HL-60/S4 (cell line): ENCODE data around the gene KRT73.

Experiments
- in situ Hi-C: fragments of 300-500 bp; cut with MboI; formaldehyde crosslinking; loops from 2 replicates; pipeline ENCODE4 v1.14.3; 2022; ENCODE audit warnings: low sequenced_read_pairs

Gene KRT73

DNA sequence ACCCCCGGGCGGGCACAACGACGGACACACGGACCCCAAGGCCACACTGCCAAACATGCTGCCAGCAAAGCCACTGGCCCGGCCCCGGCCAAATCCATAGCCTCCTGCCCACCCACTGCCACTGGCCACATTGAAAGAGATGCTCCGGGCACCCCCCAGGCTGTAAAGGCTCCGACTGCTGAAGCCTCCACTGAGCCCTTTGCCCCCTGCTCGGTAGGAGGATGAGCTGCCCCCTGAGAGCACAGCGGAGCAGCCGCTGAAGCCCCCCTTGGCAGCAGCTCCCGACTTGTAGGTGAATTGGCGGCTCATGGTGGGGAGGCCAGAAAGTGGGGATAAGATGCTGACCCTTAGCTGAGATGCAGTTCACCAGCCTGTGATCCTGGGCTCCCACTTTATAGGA, at the start of gene KRT73:
KRT73 (minus strand) TSS at position 344 of the 400 bp plus-strand sequence; CDS start at position 309, 35 bp downstream.
- in situ Hi-C loops = no loop called here

- in situ Hi-C loops = no loop called here
Measured at GRCh38 chr12:52667931-52668330, 49.6 kb upstream of the KRT73 start.

- in situ Hi-C loops = no loop called here
Measured at GRCh38 chr12:52667509-52667908, 49.1 kb upstream of the KRT73 start.

DNA sequence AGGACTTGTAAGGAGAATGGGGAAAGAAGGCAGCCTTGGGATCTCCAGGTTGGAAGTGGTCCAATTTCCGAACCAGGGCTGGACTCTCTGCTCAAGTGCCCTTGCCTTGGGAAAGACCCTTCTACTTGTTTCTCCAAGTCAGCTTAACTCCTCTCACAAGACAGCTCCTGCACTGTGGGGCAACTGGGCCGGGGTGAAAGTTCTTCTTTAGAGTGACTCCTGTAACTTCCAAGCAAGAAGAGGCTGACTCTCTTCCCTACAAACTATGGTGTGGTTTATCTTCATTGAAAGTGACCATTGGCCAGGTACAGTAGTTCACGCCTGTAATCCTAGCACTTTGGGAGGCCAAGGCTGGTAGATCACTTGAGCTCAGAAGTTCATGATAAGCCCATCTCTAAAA, 48.1 kb upstream of the KRT73 start:
- in situ Hi-C loops = no loop called here

- in situ Hi-C loops = no loop called here
Measured at GRCh38 chr12:52663420-52663819, 45.1 kb upstream of the KRT73 start.

DNA sequence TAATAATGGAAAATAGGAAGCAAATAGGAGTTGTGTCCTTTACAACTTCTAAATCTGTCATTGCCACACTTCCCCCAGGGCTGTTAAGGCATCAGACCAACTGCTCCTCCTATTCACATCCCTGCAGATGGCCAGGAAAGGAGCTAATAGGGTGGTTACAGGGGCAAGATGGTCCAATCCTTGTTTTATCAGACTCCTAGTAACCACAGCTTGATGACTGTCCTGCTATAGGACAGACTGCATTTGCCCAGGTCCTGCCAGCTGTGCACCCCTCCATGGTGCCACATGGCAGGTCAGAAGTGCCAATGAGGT, 44.5 kb upstream of the KRT73 start:
- in situ Hi-C loops = no loop called here

DNA sequence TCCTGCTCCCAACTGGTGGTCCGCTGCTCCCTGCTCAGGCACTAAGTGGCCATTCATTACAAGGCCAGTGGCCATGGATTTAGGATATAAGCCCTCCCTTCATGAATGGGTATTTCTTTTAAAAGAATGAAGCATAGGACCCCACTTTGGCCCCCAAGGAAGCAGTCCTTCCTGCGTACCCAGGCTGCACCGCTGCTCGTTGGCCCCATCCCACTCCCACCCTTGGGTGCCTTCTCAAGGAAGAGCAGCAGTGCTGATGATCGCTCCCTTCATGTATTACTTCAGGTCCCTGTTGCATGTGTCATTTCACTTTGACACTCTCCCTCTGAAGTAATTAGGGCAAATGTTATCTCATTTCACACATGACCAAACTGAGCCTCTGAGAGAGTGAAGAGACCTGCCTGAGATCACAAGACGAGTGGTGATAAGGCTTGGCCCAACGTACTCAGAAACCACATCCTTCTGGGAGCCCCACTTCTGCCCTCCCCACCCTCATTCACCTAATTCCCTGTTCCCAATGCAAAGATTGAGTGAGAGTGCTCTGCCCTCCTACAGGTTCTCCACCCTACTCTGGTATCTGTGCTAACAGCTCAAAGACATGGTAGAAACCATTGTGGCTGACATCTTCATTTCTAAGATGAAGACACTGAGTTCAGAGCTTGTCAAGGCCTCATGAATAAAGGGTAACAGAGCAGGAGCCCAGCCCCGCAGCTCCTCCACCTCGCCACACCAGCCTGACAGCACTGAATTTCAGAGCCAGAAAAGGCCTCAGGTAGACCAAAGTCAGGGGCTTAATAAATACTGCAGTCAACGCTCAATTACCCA, 43.9 kb upstream of the KRT73 start:
- in situ Hi-C loops = no loop called here

DNA sequence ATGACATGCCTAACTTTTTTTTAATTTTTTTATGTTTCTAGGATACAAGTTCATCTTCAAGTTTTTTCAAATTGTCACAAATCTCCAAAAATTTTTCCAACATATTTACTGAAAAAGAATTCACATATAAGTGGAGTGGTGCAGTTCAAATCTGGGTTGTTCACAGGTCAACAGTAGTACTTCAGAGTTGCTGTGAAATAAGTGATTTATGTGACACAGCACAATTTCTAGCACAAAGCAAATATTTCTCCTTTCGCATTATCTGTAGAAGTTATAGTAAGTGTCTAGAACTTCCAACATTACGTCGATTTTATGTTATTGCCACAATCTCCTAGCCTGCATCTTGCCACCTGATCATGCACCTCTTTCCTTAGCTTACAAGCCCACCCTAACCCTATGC, 43.3 kb upstream of the KRT73 start:
- in situ Hi-C loops = no loop called here

DNA sequence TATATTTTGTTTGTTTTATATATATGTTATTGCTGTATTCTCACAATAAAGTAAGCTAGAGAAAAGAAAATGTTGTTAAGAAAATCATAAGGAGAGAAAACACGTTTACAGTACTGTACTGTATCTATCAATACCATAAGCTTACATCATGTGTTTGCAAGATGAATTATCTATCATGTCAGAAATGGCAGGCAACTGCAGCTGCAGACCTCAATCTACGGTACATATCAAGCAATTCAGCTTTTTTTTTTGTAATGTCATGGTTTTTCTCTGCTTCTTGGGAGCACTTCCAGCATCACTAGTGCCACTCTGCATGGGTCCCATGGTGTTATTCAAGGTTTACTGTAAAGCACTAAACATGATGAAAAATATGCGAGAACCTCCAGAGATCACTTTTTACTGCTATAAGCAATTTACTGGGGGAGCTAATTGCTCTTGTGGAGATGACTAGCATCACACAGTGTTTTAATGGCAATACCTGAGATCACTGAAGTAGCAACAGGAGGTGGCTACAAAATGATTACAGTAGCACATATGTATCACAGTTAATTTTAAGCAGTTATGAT, 42.7 kb upstream of the KRT73 start:
- in situ Hi-C loops = no loop called here

DNA sequence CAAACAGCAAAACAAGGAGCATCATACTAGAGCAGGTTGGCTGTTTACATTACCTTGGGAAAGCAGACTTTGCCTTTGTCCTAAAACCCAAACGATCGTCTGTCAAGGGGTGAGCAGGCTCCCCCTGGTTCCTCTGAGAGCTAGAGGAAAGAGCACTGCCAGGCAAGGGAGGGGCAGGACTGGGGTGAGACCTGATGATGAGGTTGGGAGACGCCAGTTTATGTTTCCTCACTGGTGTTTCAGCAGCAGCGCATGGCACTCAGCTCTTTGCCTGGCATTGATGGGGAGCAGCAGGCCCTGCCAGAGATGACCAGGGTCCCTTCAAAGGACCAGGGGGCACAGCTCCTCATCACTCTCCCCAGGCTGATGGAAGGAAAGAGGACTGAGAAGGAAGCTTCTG, 41.6 kb upstream of the KRT73 start:
- in situ Hi-C loops = no loop called here

DNA sequence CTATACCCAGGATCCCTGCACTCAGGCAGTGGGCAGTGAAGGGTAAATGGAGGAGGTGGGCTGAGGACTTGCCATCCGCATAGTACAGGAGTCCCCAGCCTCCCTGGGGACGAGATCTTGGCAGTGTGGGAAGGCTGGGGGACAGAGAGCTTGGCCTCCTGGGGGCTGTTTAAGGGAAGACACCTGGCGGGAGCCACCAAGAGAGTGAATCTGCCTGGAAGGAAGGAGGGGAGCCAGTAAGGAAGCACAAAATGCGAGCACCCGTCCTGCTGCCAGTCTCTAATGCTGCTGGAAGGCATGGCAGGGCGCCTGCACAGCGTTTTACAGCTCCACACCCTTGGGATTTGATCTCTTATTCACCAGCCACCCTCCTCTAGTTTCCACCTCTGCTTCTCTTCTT, 41.0 kb upstream of the KRT73 start:
- in situ Hi-C loops = no loop called here

- in situ Hi-C loops = no loop called here
Measured at GRCh38 chr12:52658196-52658595, 39.8 kb upstream of the KRT73 start.

GRCh38 chr12:52657250-52657902, 39.0 kb upstream of the KRT73 start:
- in situ Hi-C loops = no loop called here

GRCh38 chr12:52656616-52657015, 38.3 kb upstream of the KRT73 start:
- in situ Hi-C loops = no loop called here

DNA sequence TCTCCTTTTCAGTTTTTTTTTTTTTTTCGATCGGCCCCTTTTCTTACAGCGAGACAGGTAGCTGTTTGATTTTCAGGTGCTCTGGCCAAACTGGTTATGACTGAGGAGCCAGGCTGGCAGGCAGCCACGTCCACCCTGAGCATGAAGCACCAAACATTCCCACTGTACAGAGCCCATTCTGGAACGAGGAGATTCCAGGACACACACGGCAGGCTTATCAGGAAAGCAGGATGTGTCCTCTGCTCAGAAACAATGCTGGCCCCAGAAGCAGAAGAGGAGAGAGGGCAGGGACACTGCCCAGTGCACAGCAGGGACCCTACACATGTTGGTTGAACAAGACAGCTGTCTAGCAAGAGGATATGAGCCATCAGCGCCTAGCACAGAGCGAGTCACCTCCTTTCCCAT, 37.4 kb upstream of the KRT73 start:
- in situ Hi-C loops = no loop called here

GRCh38 chr12:52655251-52655650, 36.9 kb upstream of the KRT73 start:
- in situ Hi-C loops = no loop called here

- in situ Hi-C loops = no loop called here
Measured at GRCh38 chr12:52651726-52652261, 33.4 kb upstream of the KRT73 start, which contains the start of gene KRT2. Gene KRT2 (minus strand): TSS chr12:52652211. CDS start chr12:52652142, 69 bp downstream.

DNA sequence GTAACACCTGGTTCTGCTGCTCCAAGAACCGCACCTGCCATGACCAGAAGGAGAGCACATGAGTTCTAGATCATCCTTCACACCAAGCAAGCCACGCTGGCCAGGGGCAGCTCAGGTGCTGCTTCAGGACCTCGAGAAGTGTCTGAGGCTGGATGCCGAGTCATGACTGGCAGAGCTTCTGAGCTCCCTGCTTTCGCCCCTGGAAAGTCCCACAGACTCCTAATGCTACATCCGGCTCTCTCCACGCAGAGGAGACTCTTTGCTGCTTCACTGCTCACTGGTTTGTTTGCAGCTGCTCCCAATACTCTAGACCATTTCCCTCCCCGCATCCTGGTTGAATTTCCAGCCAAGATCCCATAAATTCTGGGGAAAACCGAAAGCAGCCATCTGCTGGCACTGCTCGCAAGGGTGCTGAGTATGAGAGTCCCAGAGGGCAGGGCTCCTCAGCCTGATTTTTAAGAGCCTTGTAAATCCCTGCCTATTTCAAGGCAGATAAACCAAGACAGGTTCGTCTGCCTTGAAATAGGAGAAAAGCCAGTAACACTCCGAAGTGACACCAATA, 32.2 kb upstream of the KRT73 start:
- in situ Hi-C loops = no loop called here

DNA sequence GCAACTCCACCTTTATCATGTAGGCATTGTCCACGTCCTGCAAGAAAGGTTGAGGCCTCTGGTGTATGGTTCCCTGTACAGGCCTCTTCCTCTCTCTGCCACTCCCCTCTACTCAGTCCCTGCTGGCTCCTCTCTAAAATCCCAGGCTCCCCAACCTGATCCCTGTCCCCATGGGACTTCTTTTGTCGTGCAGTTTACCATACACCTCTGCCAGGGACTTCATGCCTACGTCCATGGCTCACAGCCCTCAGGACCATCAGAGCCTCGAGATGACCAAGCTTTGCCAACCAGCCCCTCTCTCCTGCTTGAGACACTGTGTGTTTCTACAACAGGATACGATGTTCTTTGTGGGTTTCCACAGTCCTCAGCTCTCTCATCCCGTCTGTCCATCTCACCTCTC, 30.7 kb upstream of the KRT73 start:
- in situ Hi-C loops = no loop called here

DNA sequence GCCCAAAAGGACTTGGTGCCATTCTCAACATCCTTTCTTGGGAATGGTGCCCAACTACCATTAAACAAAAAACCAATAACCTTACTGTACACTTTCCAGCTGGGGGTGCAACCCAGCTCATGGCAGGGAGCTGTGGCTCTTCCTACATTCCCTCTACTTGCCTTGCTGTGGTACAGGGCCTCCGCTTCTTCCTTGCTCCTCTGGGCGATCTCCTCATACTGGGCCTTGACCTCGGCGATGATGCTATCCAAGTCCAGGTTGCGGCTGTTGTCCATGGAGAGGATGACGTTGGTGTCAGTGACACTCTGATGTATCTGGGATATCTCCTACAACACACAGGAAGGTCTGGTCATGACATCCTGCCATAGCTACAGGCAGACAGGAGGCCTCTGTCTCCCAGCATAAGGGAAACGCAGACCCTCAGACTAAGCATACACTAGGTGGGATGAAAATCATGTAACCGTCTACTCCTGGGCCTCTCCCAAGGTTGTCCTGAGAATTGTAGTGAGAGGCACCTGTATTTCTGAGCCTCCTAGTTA, 29.7 kb upstream of the KRT73 start:
- in situ Hi-C loops = no loop called here

- in situ Hi-C loops = no loop called here
Measured at GRCh38 chr12:52647601-52648000, 29.2 kb upstream of the KRT73 start.
